ENCODE measurements around the gene ITGB8. TPM values are rescaled to one million over a fixed set of nuclear protein-coding genes. Genes with fewer than 3 reads are reported as not detected.

ITGB8 gene
- total and polyA plus RNA-seq, 2 experiments from 2014 or later: 0.71 to 3.0 TPM

DNA sequence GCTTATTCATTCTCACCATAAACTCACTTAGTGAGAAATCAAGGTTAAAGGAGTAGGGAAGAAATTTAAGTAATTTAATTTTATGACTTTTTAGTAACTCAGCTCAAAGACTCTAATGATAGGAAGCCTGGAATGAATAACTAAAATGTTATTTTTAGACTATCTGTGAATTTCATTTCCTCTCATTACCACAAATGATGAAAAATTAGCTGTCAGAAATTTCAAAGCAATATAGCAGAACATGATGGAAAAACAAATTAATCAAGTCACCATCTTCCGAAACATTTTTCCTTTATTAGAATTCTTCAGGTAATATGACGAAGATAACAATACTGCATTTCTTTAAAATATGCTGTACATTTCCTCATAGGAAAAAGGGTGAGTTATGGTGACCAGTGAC is 2.7 kb upstream of the ITGB8 start:
- Histone ChIP-seq H3K4me3 (no peak overlapping the region), H3K4me2 (no peak overlapping the region), H3K36me3 (ENCODE audit: insufficient read depth) (no peaks in the 10 kb centered on the region), H4K20me1 (replicated peaks; ENCODE audit: insufficient read depth) (no peaks in the 10 kb centered on the region), H3K27ac (ENCODE audit: low read depth) (no peak overlapping the region), H3K4me1 (ENCODE audit: insufficient read depth) (peaks cover 14% of the 10 kb centered on the region; the same call in 1 of the 2 replicates), H2AFZ (no peak overlapping the region), H3K27me3 (ENCODE audit: insufficient read depth) (peaks cover 28% of the 10 kb centered on the region), H3F3A (replicated peaks; ENCODE audit: low read depth) (peaks cover 4% of the 10 kb centered on the region), H3K9me2 (ENCODE audit: insufficient read depth) (no peaks in the 10 kb centered on the region), H3K79me2 (replicated peaks; ENCODE audit: insufficient read depth) (no peaks in the 10 kb centered on the region)
- DNase-seq (ENCODE audit: low spot score): no peak
- no peaks in the 10 kb centered on the region for H3K9me3 Mint-ChIP-seq
- ATAC-seq: no peak
- peaks cover 18% of the 10 kb centered on the region for H3K27me3 Mint-ChIP-seq (ENCODE audit: insufficient read depth, low read depth, poor library complexity)
- no peaks in the 10 kb centered on the region for H3K36me3 Mint-ChIP-seq (ENCODE audit: low read depth)
- TF ChIP-seq ZNF331 (CRISPR knock-in tag; IDR thresholded peaks at IDR 0.05; ENCODE audit: low read depth): no peak
- TF ChIP-seq, protein P1, sequence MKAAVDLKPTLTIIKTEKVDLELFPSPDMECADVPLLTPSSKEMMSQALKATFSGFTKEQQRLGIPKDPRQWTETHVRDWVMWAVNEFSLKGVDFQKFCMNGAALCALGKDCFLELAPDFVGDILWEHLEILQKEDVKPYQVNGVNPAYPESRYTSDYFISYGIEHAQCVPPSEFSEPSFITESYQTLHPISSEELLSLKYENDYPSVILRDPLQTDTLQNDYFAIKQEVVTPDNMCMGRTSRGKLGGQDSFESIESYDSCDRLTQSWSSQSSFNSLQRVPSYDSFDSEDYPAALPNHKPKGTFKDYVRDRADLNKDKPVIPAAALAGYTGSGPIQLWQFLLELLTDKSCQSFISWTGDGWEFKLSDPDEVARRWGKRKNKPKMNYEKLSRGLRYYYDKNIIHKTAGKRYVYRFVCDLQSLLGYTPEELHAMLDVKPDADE (IDR thresholded peaks at IDR 0.05): no peak
- TF ChIP-seq POLR2AphosphoS5 (IDR thresholded peaks at IDR 0.05; ENCODE audit: low read depth): no peak
- no peak for TF ChIP-seq EZH2 (IDR thresholded peaks at IDR 0.05; ENCODE audit: low read depth, unreplicated experiment)
- TF ChIP-seq, protein P2, sequence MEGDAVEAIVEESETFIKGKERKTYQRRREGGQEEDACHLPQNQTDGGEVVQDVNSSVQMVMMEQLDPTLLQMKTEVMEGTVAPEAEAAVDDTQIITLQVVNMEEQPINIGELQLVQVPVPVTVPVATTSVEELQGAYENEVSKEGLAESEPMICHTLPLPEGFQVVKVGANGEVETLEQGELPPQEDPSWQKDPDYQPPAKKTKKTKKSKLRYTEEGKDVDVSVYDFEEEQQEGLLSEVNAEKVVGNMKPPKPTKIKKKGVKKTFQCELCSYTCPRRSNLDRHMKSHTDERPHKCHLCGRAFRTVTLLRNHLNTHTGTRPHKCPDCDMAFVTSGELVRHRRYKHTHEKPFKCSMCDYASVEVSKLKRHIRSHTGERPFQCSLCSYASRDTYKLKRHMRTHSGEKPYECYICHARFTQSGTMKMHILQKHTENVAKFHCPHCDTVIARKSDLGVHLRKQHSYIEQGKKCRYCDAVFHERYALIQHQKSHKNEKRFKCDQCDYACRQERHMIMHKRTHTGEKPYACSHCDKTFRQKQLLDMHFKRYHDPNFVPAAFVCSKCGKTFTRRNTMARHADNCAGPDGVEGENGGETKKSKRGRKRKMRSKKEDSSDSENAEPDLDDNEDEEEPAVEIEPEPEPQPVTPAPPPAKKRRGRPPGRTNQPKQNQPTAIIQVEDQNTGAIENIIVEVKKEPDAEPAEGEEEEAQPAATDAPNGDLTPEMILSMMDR (conservative IDR thresholded peaks at IDR 0.05; ENCODE audit: low read depth in 2 of 2): no peak
- TF ChIP-seq, protein P3, sequence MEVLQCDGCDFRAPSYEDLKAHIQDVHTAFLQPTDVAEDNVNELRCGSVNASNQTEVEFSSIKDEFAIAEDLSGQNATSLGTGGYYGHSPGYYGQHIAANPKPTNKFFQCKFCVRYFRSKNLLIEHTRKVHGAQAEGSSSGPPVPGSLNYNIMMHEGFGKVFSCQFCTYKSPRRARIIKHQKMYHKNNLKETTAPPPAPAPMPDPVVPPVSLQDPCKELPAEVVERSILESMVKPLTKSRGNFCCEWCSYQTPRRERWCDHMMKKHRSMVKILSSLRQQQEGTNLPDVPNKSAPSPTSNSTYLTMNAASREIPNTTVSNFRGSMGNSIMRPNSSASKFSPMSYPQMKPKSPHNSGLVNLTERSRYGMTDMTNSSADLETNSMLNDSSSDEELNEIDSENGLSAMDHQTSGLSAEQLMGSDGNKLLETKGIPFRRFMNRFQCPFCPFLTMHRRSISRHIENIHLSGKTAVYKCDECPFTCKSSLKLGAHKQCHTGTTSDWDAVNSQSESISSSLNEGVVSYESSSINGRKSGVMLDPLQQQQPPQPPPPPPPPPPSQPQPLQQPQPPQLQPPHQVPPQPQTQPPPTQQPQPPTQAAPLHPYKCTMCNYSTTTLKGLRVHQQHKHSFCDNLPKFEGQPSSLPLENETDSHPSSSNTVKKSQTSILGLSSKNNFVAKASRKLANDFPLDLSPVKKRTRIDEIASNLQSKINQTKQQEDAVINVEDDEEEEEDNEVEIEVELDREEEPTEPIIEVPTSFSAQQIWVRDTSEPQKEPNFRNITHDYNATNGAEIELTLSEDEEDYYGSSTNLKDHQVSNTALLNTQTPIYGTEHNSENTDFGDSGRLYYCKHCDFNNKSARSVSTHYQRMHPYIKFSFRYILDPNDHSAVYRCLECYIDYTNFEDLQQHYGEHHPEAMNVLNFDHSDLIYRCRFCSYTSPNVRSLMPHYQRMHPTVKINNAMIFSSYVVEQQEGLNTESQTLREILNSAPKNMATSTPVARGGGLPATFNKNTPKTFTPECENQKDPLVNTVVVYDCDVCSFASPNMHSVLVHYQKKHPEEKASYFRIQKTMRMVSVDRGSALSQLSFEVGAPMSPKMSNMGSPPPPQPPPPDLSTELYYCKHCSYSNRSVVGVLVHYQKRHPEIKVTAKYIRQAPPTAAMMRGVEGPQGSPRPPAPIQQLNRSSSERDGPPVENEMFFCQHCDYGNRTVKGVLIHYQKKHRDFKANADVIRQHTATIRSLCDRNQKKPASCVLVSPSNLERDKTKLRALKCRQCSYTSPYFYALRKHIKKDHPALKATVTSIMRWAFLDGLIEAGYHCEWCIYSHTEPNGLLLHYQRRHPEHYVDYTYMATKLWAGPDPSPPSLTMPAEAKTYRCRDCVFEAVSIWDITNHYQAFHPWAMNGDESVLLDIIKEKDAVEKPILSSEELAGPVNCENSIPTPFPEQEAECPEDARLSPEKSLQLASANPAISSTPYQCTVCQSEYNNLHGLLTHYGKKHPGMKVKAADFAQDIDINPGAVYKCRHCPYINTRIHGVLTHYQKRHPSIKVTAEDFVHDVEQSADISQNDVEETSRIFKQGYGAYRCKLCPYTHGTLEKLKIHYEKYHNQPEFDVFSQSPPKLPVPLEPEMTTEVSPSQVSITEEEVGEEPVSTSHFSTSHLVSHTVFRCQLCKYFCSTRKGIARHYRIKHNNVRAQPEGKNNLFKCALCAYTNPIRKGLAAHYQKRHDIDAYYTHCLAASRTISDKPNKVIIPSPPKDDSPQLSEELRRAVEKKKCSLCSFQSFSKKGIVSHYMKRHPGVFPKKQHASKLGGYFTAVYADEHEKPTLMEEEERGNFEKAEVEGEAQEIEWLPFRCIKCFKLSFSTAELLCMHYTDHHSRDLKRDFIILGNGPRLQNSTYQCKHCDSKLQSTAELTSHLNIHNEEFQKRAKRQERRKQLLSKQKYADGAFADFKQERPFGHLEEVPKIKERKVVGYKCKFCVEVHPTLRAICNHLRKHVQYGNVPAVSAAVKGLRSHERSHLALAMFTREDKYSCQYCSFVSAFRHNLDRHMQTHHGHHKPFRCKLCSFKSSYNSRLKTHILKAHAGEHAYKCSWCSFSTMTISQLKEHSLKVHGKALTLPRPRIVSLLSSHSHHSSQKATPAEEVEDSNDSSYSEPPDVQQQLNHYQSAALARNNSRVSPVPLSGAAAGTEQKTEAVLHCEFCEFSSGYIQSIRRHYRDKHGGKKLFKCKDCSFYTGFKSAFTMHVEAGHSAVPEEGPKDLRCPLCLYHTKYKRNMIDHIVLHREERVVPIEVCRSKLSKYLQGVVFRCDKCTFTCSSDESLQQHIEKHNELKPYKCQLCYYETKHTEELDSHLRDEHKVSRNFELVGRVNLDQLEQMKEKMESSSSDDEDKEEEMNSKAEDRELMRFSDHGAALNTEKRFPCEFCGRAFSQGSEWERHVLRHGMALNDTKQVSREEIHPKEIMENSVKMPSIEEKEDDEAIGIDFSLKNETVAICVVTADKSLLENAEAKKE (CRISPR knock-in tag; IDR thresholded peaks at IDR 0.05): no peak
- no peak for TF ChIP-seq NANOG (IDR thresholded peaks at IDR 0.05; ENCODE audit: borderline replicate concordance)
- TF ChIP-seq REST (IDR thresholded peaks at IDR 0.05; ENCODE audit: unreplicated experiment): no peak
- no peak for TF ChIP-seq STAT1 (IDR thresholded peaks at IDR 0.05; ENCODE audit: unreplicated experiment)
- no peak for TF ChIP-seq ZNF114 (CRISPR knock-in tag; IDR thresholded peaks at IDR 0.05)
- no peak for TF ChIP-seq CREB1 (CRISPR knock-in tag; IDR thresholded peaks at IDR 0.05; ENCODE audit: low read depth)
- TF ChIP-seq EZH2phosphoT487 (IDR thresholded peaks at IDR 0.05; ENCODE audit: unreplicated experiment): no peak
- no peak overlapping the region for H3K27ac Mint-ChIP-seq
- peaks cover 12% of the 10 kb centered on the region for H3K4me1 Mint-ChIP-seq
- H3K4me3 Mint-ChIP-seq: no peak overlapping the region

Measured in GM23338 (cell line).